ENCODE results near the gene SLC38A3.
"Not testable (repeated sequence)": the region's sequence is repeated elsewhere in the genome, so short reads cannot be mapped to it uniquely, and the experiment has no call there.

SLC38A3 gene

GRCh38 chr3:50222169-50222528, 17.1 kb downstream of the SLC38A3 start:
- TF ChIP-seq CTCF (conservative IDR thresholded peaks at IDR 0.05; ENCODE audit: low read depth, low read length), result no peak
- no peak for DNase-seq (ENCODE audit: low read depth)
- no peak overlapping the region for H3K4me3 ChIP-seq (ENCODE audit: low read depth, low read length)

GRCh38 chr3:50224639-50225038, 19.6 kb downstream of the SLC38A3 start:
- H3K4me3 ChIP-seq (ENCODE audit: low read depth, low read length), result no peak overlapping the region
- no peak for DNase-seq (ENCODE audit: low read depth)
- TF ChIP-seq CTCF (conservative IDR thresholded peaks at IDR 0.05; ENCODE audit: low read depth, low read length), result no peak

GRCh38 chr3:50226888-50227389, 21.9 kb downstream of the SLC38A3 start:
- H3K4me3 ChIP-seq (ENCODE audit: low read depth, low read length), result peak overlapping the region; percentile 80
- TF ChIP-seq CTCF (conservative IDR thresholded peaks at IDR 0.05; ENCODE audit: low read depth, low read length), result no peak
- peak; percentile 42 for DNase-seq (ENCODE audit: low read depth)

- peak; percentile 89 for DNase-seq (ENCODE audit: low read depth)
- H3K4me3 ChIP-seq (ENCODE audit: low read depth, low read length), result peak overlapping the region; percentile 80
- peak; percentile 54 for TF ChIP-seq CTCF (conservative IDR thresholded peaks at IDR 0.05; ENCODE audit: low read depth, low read length)
Observed at GRCh38 chr3:50227390-50228183, 22.5 kb downstream of the SLC38A3 start.

- not testable (repeated sequence) for DNase-seq (ENCODE audit: low read depth)
- peak overlapping the region; percentile 80 for H3K4me3 ChIP-seq (ENCODE audit: low read depth, low read length)
Observed at GRCh38 chr3:50228184-50228763, 23.2 kb downstream of the SLC38A3 start.

GRCh38 chr3:50229490-50229889, 24.4 kb downstream of the SLC38A3 start:
- no peak overlapping the region for H3K4me3 ChIP-seq (ENCODE audit: low read depth, low read length)
- no peak for DNase-seq (ENCODE audit: low read depth)
- no peak for TF ChIP-seq CTCF (conservative IDR thresholded peaks at IDR 0.05; ENCODE audit: low read depth, low read length)

GRCh38 chr3:50230104-50230793, 25.2 kb downstream of the SLC38A3 start:
- TF ChIP-seq CTCF (conservative IDR thresholded peaks at IDR 0.05; ENCODE audit: low read depth, low read length), result no peak
- DNase-seq (ENCODE audit: low read depth), result no peak
- H3K4me3 ChIP-seq (ENCODE audit: low read depth, low read length), result no peak overlapping the region

Data from choroid plexus epithelial cell (primary cell).